ENCODE measurements around the gene VTI1A. TPM values are rescaled to one million over a fixed set of nuclear protein-coding genes. Genes with fewer than 3 reads are reported as not detected.

The VTI1A gene
- total and polyA plus RNA-seq, 4 donors, result 23.5 to 46.7 (median 34.3) TPM

- no peaks in the 10 kb centered on the region for H3K36me3 ChIP-seq (ENCODE audit: control insufficient read depth, insufficient read depth, low read length)
- no peak for DNase-seq (ENCODE audit: low read depth in 4 of 6, low spot score in 6 of 6)
- no peaks in the 10 kb centered on the region for H3K4me1 ChIP-seq (ENCODE audit: control insufficient read depth, insufficient read depth, low read length)
- H3K27ac ChIP-seq (ENCODE audit: low read depth, low read length), result no peak overlapping the region
- H3K9me3 ChIP-seq (ENCODE audit: control insufficient read depth, insufficient read depth, low read length), result no peaks in the 10 kb centered on the region
- no peak overlapping the region for H3K4me3 ChIP-seq (ENCODE audit: low read depth, low read length)
- H3K27me3 ChIP-seq (ENCODE audit: control insufficient read depth, insufficient read depth, low read length), result no peaks in the 10 kb centered on the region
Measured at GRCh38 chr10:112515126-112515525, 68.1 kb downstream of the VTI1A start.

GRCh38 chr10:112515852-112516251 lies 68.8 kb downstream of the VTI1A start:
- peak in 1 of 6 donors; percentile 21 for DNase-seq (ENCODE audit: low read depth in 4 of 6, low spot score in 6 of 6)

GRCh38 chr10:112517451-112517862 lies 70.4 kb downstream of the VTI1A start:
- Histone ChIP-seq H3K27me3 (ENCODE audit: control insufficient read depth, insufficient read depth, low read length) (no peaks in the 10 kb centered on the region), H3K4me1 (ENCODE audit: control insufficient read depth, insufficient read depth, low read length) (no peaks in the 10 kb centered on the region)
- WGBS (ENCODE audit: insufficient coverage), result 95% methylated on average over 3 of the region's 5 CpGs

More at GRCh38 chr10:112515852-112516251, 68.8 kb downstream of the VTI1A start:
- no peaks in the 10 kb centered on the region for H3K9me3 ChIP-seq (ENCODE audit: control insufficient read depth, insufficient read depth, low read length)
- H3K36me3 ChIP-seq (ENCODE audit: control insufficient read depth, insufficient read depth, low read length), result no peaks in the 10 kb centered on the region
- no peaks in the 10 kb centered on the region for H3K4me1 ChIP-seq (ENCODE audit: control insufficient read depth, insufficient read depth, low read length)
- H3K27me3 ChIP-seq (ENCODE audit: control insufficient read depth, insufficient read depth, low read length), result no peaks in the 10 kb centered on the region
- H3K27ac ChIP-seq (ENCODE audit: low read depth, low read length), result no peak overlapping the region
- no peak overlapping the region for H3K4me3 ChIP-seq (ENCODE audit: low read depth, low read length)
- no CpG with 5 or more reads among the region's 2 CpGs for WGBS (ENCODE audit: insufficient coverage)

GRCh38 chr10:112519133-112519761 lies 72.2 kb downstream of the VTI1A start:
- Histone ChIP-seq H3K36me3 (ENCODE audit: control insufficient read depth, insufficient read depth, low read length) (no peaks in the 10 kb centered on the region), H3K4me1 (ENCODE audit: control insufficient read depth, insufficient read depth, low read length) (no peaks in the 10 kb centered on the region), H3K4me3 (ENCODE audit: low read depth, low read length) (no peak overlapping the region), H3K27me3 (ENCODE audit: control insufficient read depth, insufficient read depth, low read length) (no peaks in the 10 kb centered on the region), H3K27ac (ENCODE audit: low read depth, low read length) (no peak overlapping the region), H3K9me3 (ENCODE audit: control insufficient read depth, insufficient read depth, low read length) (no peaks in the 10 kb centered on the region)
- WGBS (ENCODE audit: insufficient coverage), result 88% methylated on average over 3 of the region's 5 CpGs
- DNase-seq (ENCODE audit: low read depth in 4 of 6, low spot score in 6 of 6), result no peak

More at GRCh38 chr10:112517451-112517862, 70.4 kb downstream of the VTI1A start:
- no peaks in the 10 kb centered on the region for H3K36me3 ChIP-seq (ENCODE audit: control insufficient read depth, insufficient read depth, low read length)
- H3K27ac ChIP-seq (ENCODE audit: low read depth, low read length), result no peak overlapping the region
- no peaks in the 10 kb centered on the region for H3K9me3 ChIP-seq (ENCODE audit: control insufficient read depth, insufficient read depth, low read length)
- no peak for DNase-seq (ENCODE audit: low read depth in 4 of 6, low spot score in 6 of 6)
- H3K4me3 ChIP-seq (ENCODE audit: low read depth, low read length), result no peak overlapping the region

DNA sequence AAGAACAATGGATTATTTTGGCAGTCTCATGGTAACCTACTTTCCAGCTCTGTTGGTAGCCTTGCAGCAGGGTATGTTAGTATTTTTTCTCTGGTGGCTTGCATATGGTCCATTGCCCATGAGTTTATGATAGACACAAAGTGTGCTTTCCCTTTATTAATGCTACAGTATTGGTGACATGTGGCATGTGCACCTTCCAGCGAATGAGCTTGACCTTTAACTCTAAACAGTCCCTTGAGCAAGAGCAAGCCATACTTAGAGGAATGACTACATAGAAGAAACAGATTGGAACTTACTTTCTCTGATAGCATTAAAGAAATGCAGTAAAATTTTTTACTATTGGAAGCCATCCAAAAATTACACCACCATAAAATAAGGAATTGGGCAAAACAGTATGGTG lies 73.9 kb downstream of the VTI1A start:
- H3K27ac ChIP-seq (ENCODE audit: low read depth, low read length), result no peak overlapping the region
- DNase-seq (ENCODE audit: low read depth in 4 of 6, low spot score in 6 of 6), result no peak
- no peaks in the 10 kb centered on the region for H3K36me3 ChIP-seq (ENCODE audit: control insufficient read depth, insufficient read depth, low read length)
- WGBS (ENCODE audit: insufficient coverage), result no CpG with 5 or more reads among the region's 1 CpG
- H3K27me3 ChIP-seq (ENCODE audit: control insufficient read depth, insufficient read depth, low read length), result no peaks in the 10 kb centered on the region
- no peaks in the 10 kb centered on the region for H3K4me1 ChIP-seq (ENCODE audit: control insufficient read depth, insufficient read depth, low read length)
- no peaks in the 10 kb centered on the region for H3K9me3 ChIP-seq (ENCODE audit: control insufficient read depth, insufficient read depth, low read length)
- H3K4me3 ChIP-seq (ENCODE audit: low read depth, low read length), result no peak overlapping the region

GRCh38 chr10:112524641-112525040 lies 77.6 kb downstream of the VTI1A start:
- no peaks in the 10 kb centered on the region for H3K4me1 ChIP-seq (ENCODE audit: control insufficient read depth, insufficient read depth, low read length)
- no peaks in the 10 kb centered on the region for H3K36me3 ChIP-seq (ENCODE audit: control insufficient read depth, insufficient read depth, low read length)
- no peaks in the 10 kb centered on the region for H3K27me3 ChIP-seq (ENCODE audit: control insufficient read depth, insufficient read depth, low read length)
- peak in 1 of 6 donors; percentile 20 for DNase-seq (ENCODE audit: low read depth in 4 of 6, low spot score in 6 of 6)
- no peak overlapping the region for H3K4me3 ChIP-seq (ENCODE audit: low read depth, low read length)
- H3K9me3 ChIP-seq (ENCODE audit: control insufficient read depth, insufficient read depth, low read length), result no peaks in the 10 kb centered on the region
- no peak overlapping the region for H3K27ac ChIP-seq (ENCODE audit: low read depth, low read length)

GRCh38 chr10:112525200-112525599 lies 78.2 kb downstream of the VTI1A start:
- Histone ChIP-seq H3K9me3 (ENCODE audit: control insufficient read depth, insufficient read depth, low read length) (no peaks in the 10 kb centered on the region), H3K4me3 (ENCODE audit: low read depth, low read length) (no peak overlapping the region), H3K27ac (ENCODE audit: low read depth, low read length) (no peak overlapping the region), H3K36me3 (ENCODE audit: control insufficient read depth, insufficient read depth, low read length) (no peaks in the 10 kb centered on the region), H3K4me1 (ENCODE audit: control insufficient read depth, insufficient read depth, low read length) (no peaks in the 10 kb centered on the region), H3K27me3 (ENCODE audit: control insufficient read depth, insufficient read depth, low read length) (no peaks in the 10 kb centered on the region)
- no peak for DNase-seq (ENCODE audit: low read depth in 4 of 6, low spot score in 6 of 6)
- no CpG with 5 or more reads among the region's 3 CpGs for WGBS (ENCODE audit: insufficient coverage)

- DNase-seq (ENCODE audit: low read depth in 4 of 6, low spot score in 6 of 6), result no peak
Measured at GRCh38 chr10:112526139-112526538, 79.1 kb downstream of the VTI1A start.

DNA sequence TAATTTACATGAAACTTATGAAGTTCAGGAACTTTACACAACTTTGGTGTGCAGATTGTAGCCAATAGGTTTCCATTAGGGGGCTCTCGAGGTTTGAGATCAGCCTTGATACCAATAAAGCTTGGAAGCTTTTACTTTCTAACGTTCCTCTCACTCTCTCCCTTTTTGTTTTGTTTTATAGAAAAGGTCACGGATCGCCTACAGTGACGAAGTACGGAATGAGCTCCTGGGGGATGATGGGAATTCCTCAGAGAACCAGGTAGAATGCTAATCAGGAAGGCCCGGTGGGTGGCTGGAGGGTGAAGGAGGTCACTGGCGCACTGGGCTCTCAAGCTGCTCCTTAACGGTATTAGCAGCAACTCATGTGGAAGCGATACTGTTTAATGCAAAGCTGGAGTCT lies 79.9 kb downstream of the VTI1A start:
- Histone ChIP-seq H3K27ac (ENCODE audit: low read depth, low read length) (no peak overlapping the region), H3K9me3 (ENCODE audit: control insufficient read depth, insufficient read depth, low read length) (no peaks in the 10 kb centered on the region), H3K27me3 (ENCODE audit: control insufficient read depth, insufficient read depth, low read length) (no peaks in the 10 kb centered on the region), H3K36me3 (ENCODE audit: control insufficient read depth, insufficient read depth, low read length) (no peaks in the 10 kb centered on the region), H3K4me3 (ENCODE audit: low read depth, low read length) (peak overlapping the region; percentile 31), H3K4me1 (ENCODE audit: control insufficient read depth, insufficient read depth, low read length) (no peaks in the 10 kb centered on the region)
- WGBS (ENCODE audit: insufficient coverage), result 25% methylated on average over 4 of the region's 10 CpGs
- peak in 2 of 6 donors; percentile 48 to 54 for DNase-seq (ENCODE audit: low read depth in 4 of 6, low spot score in 6 of 6)

More at GRCh38 chr10:112526139-112526538, 79.1 kb downstream of the VTI1A start:
- WGBS (ENCODE audit: insufficient coverage), result no CpG with 5 or more reads among the region's 3 CpGs
- Histone ChIP-seq H3K27ac (ENCODE audit: low read depth, low read length) (no peak overlapping the region), H3K4me1 (ENCODE audit: control insufficient read depth, insufficient read depth, low read length) (no peaks in the 10 kb centered on the region), H3K36me3 (ENCODE audit: control insufficient read depth, insufficient read depth, low read length) (no peaks in the 10 kb centered on the region), H3K27me3 (ENCODE audit: control insufficient read depth, insufficient read depth, low read length) (no peaks in the 10 kb centered on the region), H3K9me3 (ENCODE audit: control insufficient read depth, insufficient read depth, low read length) (no peaks in the 10 kb centered on the region), H3K4me3 (ENCODE audit: low read depth, low read length) (no peak overlapping the region)

GRCh38 chr10:112528235-112528634 lies 81.2 kb downstream of the VTI1A start:
- H3K4me3 ChIP-seq (ENCODE audit: low read depth, low read length), result no peak overlapping the region
- no peak overlapping the region for H3K27ac ChIP-seq (ENCODE audit: low read depth, low read length)
- no peaks in the 10 kb centered on the region for H3K36me3 ChIP-seq (ENCODE audit: control insufficient read depth, insufficient read depth, low read length)
- H3K4me1 ChIP-seq (ENCODE audit: control insufficient read depth, insufficient read depth, low read length), result no peaks in the 10 kb centered on the region
- H3K27me3 ChIP-seq (ENCODE audit: control insufficient read depth, insufficient read depth, low read length), result no peaks in the 10 kb centered on the region
- H3K9me3 ChIP-seq (ENCODE audit: control insufficient read depth, insufficient read depth, low read length), result no peaks in the 10 kb centered on the region
- no peak for DNase-seq (ENCODE audit: low read depth in 4 of 6, low spot score in 6 of 6)
- no CpG with 5 or more reads among the region's 1 CpG for WGBS (ENCODE audit: insufficient coverage)

All from spinal cord (tissue), 10 donors.